Limb (tissue), 2 donors: ENCODE results near the gene NCOA7.
"Not testable (repeated sequence)": the region's sequence is repeated elsewhere in the genome, so short reads cannot be mapped to it uniquely, and the experiment has no call there.

Source experiments
- DNase-seq, 2 donors: peaks; one replicate each; pipeline ENCODE4 v3.0.0-alpha.2; 2016; ENCODE audit errors: extremely low spot score in 2 of 2

Gene NCOA7

DNA sequence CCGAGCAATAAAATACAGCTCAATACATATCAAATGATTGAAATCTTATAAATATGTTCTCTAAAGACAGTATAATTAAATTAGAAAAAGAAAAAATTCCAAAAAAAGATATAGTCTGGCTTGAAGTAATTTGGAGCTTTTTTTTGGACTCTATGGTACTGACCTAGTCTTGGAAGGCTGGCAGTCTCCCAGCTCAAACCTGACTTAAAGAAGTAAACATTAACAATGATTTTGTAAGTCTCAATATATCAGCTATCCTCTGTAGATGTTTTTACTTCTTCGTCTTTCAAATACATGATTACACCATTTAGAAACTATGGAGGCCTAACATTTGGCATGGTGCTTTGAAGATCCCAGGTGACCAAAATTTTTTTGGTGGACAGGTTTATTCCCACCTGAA is 180.0 kb downstream of the NCOA7 start:
- DNase-seq, result no peak

DNA sequence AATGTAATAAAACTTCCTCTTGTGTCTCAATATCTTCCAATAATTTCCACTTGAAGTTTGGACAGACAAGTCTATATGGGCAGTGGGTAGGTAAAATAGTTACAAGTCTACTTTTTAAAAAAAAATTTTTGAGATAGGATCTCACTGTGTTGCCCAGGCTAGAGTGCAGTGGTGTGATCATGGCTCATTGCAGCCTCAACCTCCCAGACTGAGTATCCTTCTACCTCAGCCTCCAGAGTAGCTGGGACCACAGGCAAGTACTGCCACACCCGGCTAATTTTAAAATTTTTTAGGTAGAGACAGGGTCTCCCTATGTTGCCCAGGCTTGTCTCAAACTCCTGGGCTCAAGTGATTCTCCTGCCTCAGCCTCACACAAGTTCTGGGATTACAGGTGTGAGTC is 181.7 kb downstream of the NCOA7 start:
- not testable (repeated sequence) for DNase-seq

GRCh38 chr6:125974214-125974866 is 183.6 kb downstream of the NCOA7 start:
- peak in 1 of 2 donors; percentile 67 for DNase-seq

GRCh38 chr6:125979101-125979500 is 188.3 kb downstream of the NCOA7 start:
- no peak for DNase-seq
